SK-N-SH (cell line): Measurements from ENCODE around the gene CAST. TPM values are rescaled to one million over a fixed set of nuclear protein-coding genes. Genes with fewer than 3 reads are reported as not detected.

ENCODE experiments used
- CTCF ChIA-PET: fragments of 300-600, 350-600 bp; formaldehyde crosslinking; extraction: SDS; loops from one replicate; lab custom pipeline; 2021; lab: Yijun Ruan, JAX
- POLR2A ChIA-PET: fragments of 350-600 bp; sonication (Branson Sonifier 250); formaldehyde crosslinking; extraction: SDS; loops from one replicate; lab custom pipeline; 2020; ENCODE audit warnings: antibody characterized with exemption, inconsistent platforms; lab: Yijun Ruan, JAX
- DNase-seq: peaks from one replicate; pipeline ENCODE4 v3.0.0; 2012
- H2AFZ ChIP-seq: fragments of 200-600 bp; sonication (generic); 2 replicates; pipeline ENCODE4 v1.8.1; 2016; ENCODE audit warnings: antibody characterized with exemption, mild to moderate bottlenecking, low read depth
- H3F3A ChIP-seq: fragments of 200-600 bp; sonication (generic); replicated peaks from 2 replicates; pipeline ENCODE3; 2016; ENCODE audit warnings: antibody characterized with exemption, mild to moderate bottlenecking; ENCODE audit not compliant: insufficient read depth
- H3K27ac ChIP-seq, 2 experiments: fragments of 200-500 bp in 1 of 2; fragments of 200-600 bp in 1 of 2; sonication (Bioruptor generic) in 1 of 2; sonication (generic), shearing (Covaris generic) in 1 of 2; 2 replicates each; pipeline versions ENCODE4 v1.5.1 to v1.6.1; 2014 to 2016; ENCODE audit warnings: low read depth in 2 of 2, inconsistent platforms in 1 of 2, low read length in 1 of 2, mild to moderate bottlenecking in 1 of 2, mixed read lengths in 1 of 2
- H3K27me3 ChIP-seq: fragments of 200-600 bp; sonication (generic), shearing (Covaris generic); 2 replicates; pipeline ENCODE4 v1.6.1; 2016; ENCODE audit warnings: mixed run types; ENCODE audit not compliant: insufficient read depth
- H3K36me3 ChIP-seq, 2 experiments: fragments of 200-500 bp in 1 of 2; fragments of 200-600 bp in 1 of 2; sonication (Bioruptor generic) in 1 of 2; sonication (generic) in 1 of 2; replicated peaks in 1 of 2; 2 replicates each; pipeline versions ENCODE3 to v1.5.1; 2014 to 2016; ENCODE audit warnings: low read length in 1 of 2, mild to moderate bottlenecking in 1 of 2; ENCODE audit not compliant: insufficient read depth in 2 of 2, control insufficient read depth in 1 of 2
- H3K4me1 ChIP-seq, 2 experiments: fragments of 200-500 bp in 1 of 2; fragments of 200-600 bp in 1 of 2; sonication (Bioruptor generic) in 1 of 2; sonication (generic), shearing (Covaris generic) in 1 of 2; 2 replicates each; pipeline versions ENCODE4 v1.5.1 to v1.6.1; 2014 to 2016; ENCODE audit warnings: low read depth in 1 of 2, low read length in 1 of 2, mixed run types in 1 of 2; ENCODE audit not compliant: insufficient read depth in 2 of 2, control insufficient read depth in 1 of 2
- H3K4me2 ChIP-seq: fragments of 200-600 bp; sonication (generic), shearing (Covaris generic); 2 replicates; pipeline ENCODE4 v1.6.1; 2017; ENCODE audit warnings: mixed run types
- H3K4me3 ChIP-seq, 2 experiments: fragments of 200-500 bp in 1 of 2; fragments of 200-600 bp in 1 of 2; sonication (Bioruptor generic) in 1 of 2; sonication (generic), shearing (Covaris generic) in 1 of 2; 2 replicates each; pipeline versions ENCODE4 v1.5.1 to v1.8.1; 2014 to 2016; ENCODE audit warnings: low read depth in 2 of 2, inconsistent platforms in 1 of 2, low read length in 1 of 2, mild to moderate bottlenecking in 1 of 2, mixed read lengths in 1 of 2, moderate library complexity in 1 of 2
- H3K79me2 ChIP-seq: fragments of 200-600 bp; sonication (generic); 2 replicates; pipeline ENCODE4 v1.8.1; 2017; ENCODE audit warnings: mild to moderate bottlenecking; ENCODE audit not compliant: insufficient read depth
- H3K9ac ChIP-seq: fragments of 200-600 bp; sonication (generic); 2 replicates; pipeline ENCODE4 v1.6.1; 2017; ENCODE audit warnings: mixed run types
- H3K9me2 ChIP-seq: fragments of 200-600 bp; sonication (generic); 2 replicates; pipeline ENCODE4 v1.6.1; 2017; ENCODE audit warnings: mixed run types
- H3K9me3 ChIP-seq: fragments of 200-600 bp; sonication (generic); 2 replicates; pipeline ENCODE4 v1.6.1; 2017; ENCODE audit warnings: mixed run types, mild to moderate bottlenecking, moderate library complexity
- H4K20me1 ChIP-seq: fragments of 200-600 bp; sonication (generic); 2 replicates; pipeline ENCODE4 v1.6.1; 2017; ENCODE audit warnings: mild to moderate bottlenecking, mixed run types; ENCODE audit not compliant: insufficient read depth
- CTCF ChIP-seq: fragments of 200-600 bp; sonication (generic); IDR thresholded peaks from 2 replicates; pipeline ENCODE4 v1.6.1; 2017; ENCODE audit warnings: antibody characterized with exemption, mild to moderate bottlenecking, moderate library complexity
- FOXJ3 ChIP-seq: sonication (generic); formaldehyde crosslinking; IDR thresholded peaks from 2 replicates; pipeline ENCODE4 v1.5.1; 2020; ENCODE audit warnings: mild to moderate bottlenecking, missing genetic modification reagents
- GABPA ChIP-seq: IDR thresholded peaks from 2 replicates; pipeline ENCODE4 v1.4.0; 2012; ENCODE audit warnings: low read depth, mild to moderate bottlenecking
- GATA2 ChIP-seq: sonication (generic); formaldehyde crosslinking; IDR thresholded peaks from 2 replicates; pipeline ENCODE4 v1.5.0; 2020; ENCODE audit warnings: mild to moderate bottlenecking, missing genetic modification reagents
- JUND ChIP-seq: IDR thresholded peaks from 2 replicates; pipeline ENCODE4 v1.4.0; 2012
- MAX ChIP-seq: IDR thresholded peaks from 2 replicates; pipeline ENCODE4 v1.4.0; 2012; ENCODE audit warnings: low read depth
- MEF2A ChIP-seq: IDR thresholded peaks from 2 replicates; pipeline ENCODE4 v1.4.0; 2012; ENCODE audit warnings: low read depth, borderline replicate concordance
- MXI1 ChIP-seq: IDR thresholded peaks from 2 replicates; pipeline ENCODE4 v1.6.1; 2012; ENCODE audit warnings: mild to moderate bottlenecking, low read depth, low read length, improper control_type of control experiment
- NFIC ChIP-seq: IDR thresholded peaks from 2 replicates; pipeline ENCODE4 v1.4.0; 2012; ENCODE audit warnings: borderline replicate concordance
- RCOR1 ChIP-seq: fragments of 150-350 bp; IDR thresholded peaks from 2 replicates; pipeline ENCODE4 v1.6.1; 2017; ENCODE audit warnings: antibody characterized with exemption, low read length
- RXRA ChIP-seq: IDR thresholded peaks from 2 replicates; pipeline ENCODE4 v1.4.0; 2012; ENCODE audit warnings: low read depth, mild to moderate bottlenecking, borderline replicate concordance
- TAF1 ChIP-seq: IDR thresholded peaks from 2 replicates; pipeline ENCODE4 v1.6.1; 2012; ENCODE audit warnings: low read depth, mild to moderate bottlenecking, low read length, moderate library complexity, borderline replicate concordance
- TCF12 ChIP-seq: IDR thresholded peaks from 2 replicates; pipeline ENCODE4 v1.4.0; 2012
- TEAD4 ChIP-seq: IDR thresholded peaks from 2 replicates; pipeline ENCODE4 v1.4.0; 2012; ENCODE audit warnings: mild to moderate bottlenecking, borderline replicate concordance; ENCODE audit not compliant: insufficient read depth
- WGBS: methylation state at CpG from one replicate; pipeline ENCODE4 v1.1.6; 2017; ENCODE audit warnings: low lambda C conversion rate; 5-methylcytosine and 5-hydroxymethylcytosine counted together
- polyA plus RNA-seq, 3 experiments: library from polyadenylated mRNA; depleted of rRNA; stranded (reverse); fragments of >200 nt; gene quantifications; 2 replicates each; pipeline ENCODE4 v1.2.3, GENCODE V29; 2012
- TF ChIP-seq, protein P1 (sequence below): fragments of 150-350 bp; IDR thresholded peaks from 2 replicates; pipeline ENCODE4 v1.6.1; 2016; ENCODE audit warnings: mild to moderate bottlenecking, low read depth, low read length

CAST gene
- polyA plus RNA-seq, 1 of the 3 experiments (the other 2 are of a cell fraction), result 82.9 TPM

- Histone ChIP-seq H2AFZ (no peak overlapping the region), H3K4me1 (peaks cover 12 to 22% of the 10 kb centered on the region in 2 experiments), H3K36me3 (no peaks in the 10 kb centered on the region), H3K27ac (no peak overlapping the region), H4K20me1 (no peaks in the 10 kb centered on the region), H3K4me3 (no peak overlapping the region), H3K4me2 (no peak overlapping the region), H3K9me3 (no peaks in the 10 kb centered on the region), H3K79me2 (no peaks in the 10 kb centered on the region), H3K9ac (no peak overlapping the region), H3F3A (peaks cover 10% of the 10 kb centered on the region), H3K9me2 (no peaks in the 10 kb centered on the region), H3K27me3 (no peaks in the 10 kb centered on the region)
- POLR2A ChIA-PET, result interaction anchor here (0.5 kb wide), 1 partner anchor 49 kb away, joined by 3 read pairs; no protein-coding TSS in a partner anchor
- DNase-seq, result no peak
- CTCF ChIA-PET, result interaction anchor here (1.0 kb wide), 1 partner anchor 34 kb away, joined by 4 read pairs; no protein-coding TSS in a partner anchor
- TF ChIP-seq TCF12, result no peak
- TF ChIP-seq RCOR1, result no peak
- TF ChIP-seq TEAD4, result no peak
- no peak for TF ChIP-seq CTCF
- TF ChIP-seq GATA2, result peak; percentile 36; the same call in 1 of the 2 replicates
- 70% methylated on average over 4 of the region's 4 CpGs for WGBS
Observed at GRCh38 chr5:96648593-96648992, 13.6 kb upstream of the CAST start.

GRCh38 chr5:96649251-96649662 is 12.9 kb upstream of the CAST start:
- H3K4me2 ChIP-seq, result no peak overlapping the region
- no peaks in the 10 kb centered on the region for H3K9me3 ChIP-seq

GRCh38 chr5:96649681-96650540 is 12.3 kb upstream of the CAST start:
- CTCF ChIA-PET, result no interaction called here
- no peak for TF ChIP-seq MXI1
- no peak for TF ChIP-seq NFIC
- TF ChIP-seq, protein P1, sequence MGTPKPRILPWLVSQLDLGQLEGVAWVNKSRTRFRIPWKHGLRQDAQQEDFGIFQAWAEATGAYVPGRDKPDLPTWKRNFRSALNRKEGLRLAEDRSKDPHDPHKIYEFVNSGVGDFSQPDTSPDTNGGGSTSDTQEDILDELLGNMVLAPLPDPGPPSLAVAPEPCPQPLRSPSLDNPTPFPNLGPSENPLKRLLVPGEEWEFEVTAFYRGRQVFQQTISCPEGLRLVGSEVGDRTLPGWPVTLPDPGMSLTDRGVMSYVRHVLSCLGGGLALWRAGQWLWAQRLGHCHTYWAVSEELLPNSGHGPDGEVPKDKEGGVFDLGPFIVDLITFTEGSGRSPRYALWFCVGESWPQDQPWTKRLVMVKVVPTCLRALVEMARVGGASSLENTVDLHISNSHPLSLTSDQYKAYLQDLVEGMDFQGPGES, result no peak
- TF ChIP-seq FOXJ3 (CRISPR knock-in tag), result no peak
- TF ChIP-seq GATA2, result no peak
- no peak for TF ChIP-seq JUND
- TF ChIP-seq GABPA, result no peak
- no peak for TF ChIP-seq TAF1
- TF ChIP-seq MEF2A, result no peak
- no peak for TF ChIP-seq TCF12
- TF ChIP-seq MAX, result no peak
- TF ChIP-seq, all 33 proteins: peak for 0
- H3K9me3 ChIP-seq, result no peaks in the 10 kb centered on the region
- no peak overlapping the region for H3K4me3 ChIP-seq
- no peaks in the 10 kb centered on the region for H3K36me3 ChIP-seq
- H3K4me2 ChIP-seq, result no peak overlapping the region
- peaks cover 13 to 22% of the 10 kb centered on the region in 2 experiments for H3K4me1 ChIP-seq
- no peaks in the 10 kb centered on the region for H3K9me2 ChIP-seq
- no peak overlapping the region for H2AFZ ChIP-seq
- H4K20me1 ChIP-seq, result no peaks in the 10 kb centered on the region
- no peak for DNase-seq
- no peak overlapping the region; a peak in 1 of 4 replicates for H3K27ac ChIP-seq
- no peaks in the 10 kb centered on the region for H3K79me2 ChIP-seq
- H3K9ac ChIP-seq, result no peak overlapping the region
- POLR2A ChIA-PET, result interaction anchor here (0.6 kb wide), 1 partner anchor 10 kb away, joined by 3 read pairs; no protein-coding TSS in a partner anchor
- H3K27me3 ChIP-seq, result no peaks in the 10 kb centered on the region
- WGBS, result 94% methylated on average over 5 of the region's 5 CpGs
- peaks cover 13% of the 10 kb centered on the region for H3F3A ChIP-seq

More at GRCh38 chr5:96649251-96649662, 12.9 kb upstream of the CAST start:
- ChIA-PET POLR2A (interaction anchor here (0.5 kb wide), 1 partner anchor 48 kb away, joined by 3 read pairs; no protein-coding TSS in a partner anchor), CTCF (interaction anchor here (1.0 kb wide), 1 partner anchor 35 kb away, joined by 4 read pairs; no protein-coding TSS in a partner anchor)
- Histone ChIP-seq H3K9me2 (no peaks in the 10 kb centered on the region), H3K27me3 (no peaks in the 10 kb centered on the region), H3F3A (peaks cover 13% of the 10 kb centered on the region), H3K27ac (no peak overlapping the region; a peak in 1 of 4 replicates), H3K36me3 (no peaks in the 10 kb centered on the region), H3K4me3 (no peak overlapping the region), H3K9ac (no peak overlapping the region), H4K20me1 (no peaks in the 10 kb centered on the region), H3K4me1 (peaks cover 12 to 22% of the 10 kb centered on the region in 2 experiments), H3K79me2 (no peaks in the 10 kb centered on the region), H2AFZ (no peak overlapping the region)
- TF ChIP-seq RXRA (no peak), NFIC (no peak), GABPA (no peak), MEF2A (no peak)
- 78% methylated on average over 3 of the region's 3 CpGs for WGBS
- DNase-seq, result no peak
